ENCODE results near the gene RFNG. TPM values are rescaled to one million over a fixed set of nuclear protein-coding genes. Genes with fewer than 3 reads are reported as not detected.

Gene RFNG
- total RNA-seq, 2 donors from 2014 or later = 16.4 to 22.4 TPM

GRCh38 chr17:82000803-82001570 is 50.6 kb downstream of the RFNG start:
- no peak for ATAC-seq
- intact Hi-C loops (cut with DNase I) = no loop called here

GRCh38 chr17:81999976-82000802 is 51.4 kb downstream of the RFNG start:
- intact Hi-C loops (cut with DNase I) = no loop called here
- ATAC-seq (no peak), DNase-seq (no peak)

More at GRCh38 chr17:82000803-82001570, 50.6 kb downstream of the RFNG start:
- no peak for DNase-seq

- no peak for DNase-seq
- intact Hi-C loops (cut with DNase I) = no loop called here
- no peak for ATAC-seq
Measured at GRCh38 chr17:81999587-81999975, 52.0 kb downstream of the RFNG start.

GRCh38 chr17:81998691-81999438 is 52.7 kb downstream of the RFNG start:
- no peak for DNase-seq
- intact Hi-C loops (cut with DNase I) = no loop called here
- no peak for ATAC-seq

GRCh38 chr17:81998212-81998611 is 53.4 kb downstream of the RFNG start:
- no peak for DNase-seq
- no peak for ATAC-seq
- intact Hi-C loops (cut with DNase I) = no loop called here

Other genes starting within 250 kb of the RFNG start
- gene GCGR, start 247.7 kb downstream of the RFNG start, total RNA-seq = not detected
- 10 to 100 TPM; 83.9 to 98.0 TPM for gene MCRIP1, start 218.5 kb downstream of the RFNG start, total RNA-seq
- gene PPP1R27, start 216.8 kb downstream of the RFNG start, total RNA-seq = not detected
- 100 to 1,000 TPM; 403 to 414 TPM for gene P4HB, start 191.3 kb downstream of the RFNG start, total RNA-seq
- 100 to 1,000 TPM; 168 to 252 TPM for gene ARHGDIA, start 180.5 kb downstream of the RFNG start, total RNA-seq
- gene ALYREF, start 160.2 kb downstream of the RFNG start, total RNA-seq = 10 to 100 TPM; 33.7 to 45.2 TPM
- gene ANAPC11, start 160.1 kb downstream of the RFNG start, total RNA-seq = 100 to 1,000 TPM; 133 to 155 TPM
- gene NPB, start 149.6 kb downstream of the RFNG start, total RNA-seq = under 1 TPM; 0.21 to 0.24 TPM
- gene PCYT2, start 140.4 kb downstream of the RFNG start, total RNA-seq = 10 to 100 TPM; 21.8 to 22.2 TPM
- gene SIRT7, start 133.6 kb downstream of the RFNG start, total RNA-seq = 1 to 10 TPM; 8.9 to 9.2 TPM
- gene MAFG, start 124.1 kb downstream of the RFNG start, total RNA-seq = 10 to 100 TPM; 20.9 to 25.1 TPM
- gene PYCR1, start 114.5 kb downstream of the RFNG start, total RNA-seq = 10 to 100 TPM in 1 of 2 donors, 1 to 10 TPM in 1; 9.6 to 10.5 TPM
- gene MYADML2, start 104.6 kb downstream of the RFNG start, total RNA-seq = under 1 TPM in 1 of 2 donors, not detected in 1; 0.50 TPM
- not detected for gene NOTUM, start 90.6 kb downstream of the RFNG start, total RNA-seq
- 10 to 100 TPM; 16.9 to 24.4 TPM for gene ASPSCR1, start 74.2 kb downstream of the RFNG start, total RNA-seq
- gene CENPX, start 28.9 kb downstream of the RFNG start, total RNA-seq = 10 to 100 TPM; 27.2 to 37.2 TPM
- 1 to 10 TPM; 3.7 to 7.9 TPM for gene LRRC45, start 28.5 kb downstream of the RFNG start, total RNA-seq
- 1 to 10 TPM; 3.8 to 4.2 TPM for gene RAC3, start 20.1 kb downstream of the RFNG start, total RNA-seq
- gene DCXR, start 14.1 kb downstream of the RFNG start, total RNA-seq = 100 to 1,000 TPM; 132 to 161 TPM
- gene GPS1, start 87 bp upstream of the RFNG start, total RNA-seq = 10 to 100 TPM; 72.2 to 79.3 TPM
- 10 to 100 TPM; 59.2 to 65.4 TPM for gene DUS1L, start 14.0 kb upstream of the RFNG start, total RNA-seq
- gene FASN, start 46.4 kb upstream of the RFNG start, total RNA-seq = 100 to 1,000 TPM; 220 to 646 TPM
- gene CCDC57, start 161.0 kb upstream of the RFNG start, total RNA-seq = 10 to 100 TPM; 11.9 to 17.2 TPM
- 10 to 100 TPM; 18.4 to 35.7 TPM for gene SLC16A3, start 177.2 kb upstream of the RFNG start, total RNA-seq
- 10 to 100 TPM; 63.6 to 88.2 TPM for gene CSNK1D, start 221.9 kb upstream of the RFNG start, total RNA-seq

Data from left cardiac atrium (tissue), 4 donors.